Adrenal gland (tissue), 12 donors: ENCODE measurements around the gene CGNL1. TPM values are rescaled to one million over a fixed set of nuclear protein-coding genes. Genes with fewer than 3 reads are reported as not detected.

Source experiments
- DNase-seq, 7 donors: peaks; one replicate each; pipeline ENCODE4 v3.0.0-alpha.2; 2019 to 2020
- H3K27ac ChIP-seq, 5 donors: fragments of 200-600 bp; sonication (generic) in 4 of 5; 1 replicate in 3 of 5; 2 replicates in 2 of 5; pipeline versions ENCODE4 v1.5.1 to v1.8.0; 2016 to 2020; ENCODE audit warnings: mild to moderate bottlenecking in 1 of 5
- H3K27me3 ChIP-seq: fragments of 200-600 bp; 2 replicates; pipeline ENCODE4 v1.8.0; 2021
- H3K36me3 ChIP-seq, 2 donors: fragments of 200-600 bp; replicated peaks in 1 of 2; 1 replicate in 1 of 2; 2 replicates in 1 of 2; pipeline versions ENCODE4 v1.5.1 to v1.8.0; 2018 to 2022
- H3K4me1 ChIP-seq, 2 donors: fragments of 200-600 bp; replicated peaks in 1 of 2; 1 replicate in 1 of 2; 2 replicates in 1 of 2; pipeline versions ENCODE4 v1.5.1 to v1.8.0; 2018 to 2021
- H3K4me3 ChIP-seq, 4 donors: fragments of 200-600 bp; sonication (generic) in 3 of 4; one replicate each; pipeline ENCODE4 v1.5.1; 2016 to 2018
- H3K9me3 ChIP-seq, 3 donors: fragments of 200-600 bp; sonication (generic) in 1 of 3; replicated peaks in 1 of 3; 1 replicate in 2 of 3; 2 replicates in 1 of 3; pipeline versions ENCODE4 v1.5.1 to v1.8.0; 2016 to 2021
- CTCF ChIP-seq, 6 experiments: fragments of 450-650 bp in 4 of 6; fragments of 200-600 bp in 2 of 6; sonication (generic) in 1 of 6; IDR thresholded peaks; 1 replicate in 5 of 6; 2 replicates in 1 of 6; pipeline versions ENCODE4 v1.5.1 to v1.8.0; 2016 to 2021; ENCODE audit warnings: antibody characterized with exemption in 6 of 6, mild to moderate bottlenecking in 2 of 6, moderate library complexity in 1 of 6
- POLR2A ChIP-seq, 2 donors: fragments of 450-650 bp; IDR thresholded peaks; one replicate each; pipeline ENCODE4 v1.6.1; 2017; ENCODE audit warnings: antibody characterized with exemption in 2 of 2, mild to moderate bottlenecking in 2 of 2, moderate library complexity in 1 of 2
- WGBS, 4 donors: extraction: QIAGEN DNeasy Blood & Tissue Kit in 2 of 4; methylation state at CpG; one replicate each; pipeline versions ENCODE4 v1.1.5 to v1.1.7; 2013 to 2017; 5-methylcytosine and 5-hydroxymethylcytosine counted together
- intact Hi-C, 2 donors: fragments of 100-400 bp; cut with DNase I; formaldehyde crosslinking; loops; one replicate each; pipeline versions ENCODE4 v1.14.1 to v1.15.0; 2022 to 2023
- polyA plus RNA-seq, 3 donors: library from polyadenylated mRNA; stranded (reverse); fragments of 200-250 nt in 2 of 3; fragments of 350-450 nt in 1 of 3; fragmentation: Illumina TruSeq in 1 of 3; extraction: RNeasy Lipid Tissue Mini Kit (QIAGEN cat#74804) in 1 of 3; gene quantifications; one replicate each; pipeline ENCODE4 v1.2.3, GENCODE V29; 2013 to 2014
- total RNA-seq, 9 donors: library from RNA; depleted of rRNA in 4 of 9; stranded (reverse); fragments of >200 nt in 4 of 9; fragments of 120-200 nt in 1 of 9; fragmentation: NEBNext Ultra II Directional in 1 of 9; extraction: Animal tissue kit (Norgen Biotek cat#: 25700) in 1 of 9; gene quantifications; one replicate each; pipeline versions ENCODE4 v1.1.0 to v1.2.4, GENCODE V29; 2013 to 2023
- donor health status: healthy with polysubstance abuse.
- donor health status: Bipolar disorder and iron deficiency.
- donor health status: DM: yes; HTN: yes; CAD: no.
- donor health status: DM: no; HTN: no; CAD: no.
- donor health status: DM: no; HTN: no; CAD: no.
- donor health status: DM: yes; HTN: yes; CAD: no.

Gene CGNL1
- total and polyA plus RNA-seq, 12 donors: 5.2 to 49.5 (median 22.0) TPM

GRCh38 chr15:57556040-57556439 lies 179.7 kb downstream of the CGNL1 start:
- Histone ChIP-seq H3K27me3 (no peaks in the 10 kb centered on the region), H3K4me1 (peaks cover 0 to 24% of the 10 kb centered on the region in 2 donors), H3K27ac (no peak overlapping the region), H3K36me3 (no peaks in the 10 kb centered on the region), H3K4me3 (no peak overlapping the region), H3K9me3 (no peaks in the 10 kb centered on the region)
- peak in 1 of 7 donors; percentile 8 for DNase-seq
- 86 to 99% (median 94%) methylated on average over 9 of the region's 9 CpGs for WGBS, 4 donors
- intact Hi-C loops: loop anchor here in 1 of 2 donors (10.0 kb wide), 1 partner anchor 509 kb away; the partner anchor contains the start of gene ALDH1A2
- no peak for TF ChIP-seq POLR2A (IDR thresholded peaks at IDR 0.05)
- TF ChIP-seq CTCF (IDR thresholded peaks at IDR 0.05): no peak

GRCh38 chr15:57557267-57557666 lies 181.0 kb downstream of the CGNL1 start:
- intact Hi-C loops: loop anchor here in 1 of 2 donors (10.0 kb wide), 1 partner anchor 508 kb away; the partner anchor contains the start of gene ALDH1A2
- 86 to 96% (median 94%) methylated on average over 3 of the region's 3 CpGs for WGBS, 4 donors
- H3K9me3 ChIP-seq: no peaks in the 10 kb centered on the region

GRCh38 chr15:57557810-57558209 lies 181.5 kb downstream of the CGNL1 start:
- no peak overlapping the region for H3K4me3 ChIP-seq
- H3K27me3 ChIP-seq: no peaks in the 10 kb centered on the region
- 89 to 93% (median 91%) methylated on average over 6 of the region's 6 CpGs for WGBS, 4 donors
- H3K9me3 ChIP-seq: no peaks in the 10 kb centered on the region
- no peaks in the 10 kb centered on the region for H3K36me3 ChIP-seq
- no peak for DNase-seq
- peaks cover 3 to 37% of the 10 kb centered on the region in 2 donors for H3K4me1 ChIP-seq
- no peak overlapping the region for H3K27ac ChIP-seq
- TF ChIP-seq CTCF (IDR thresholded peaks at IDR 0.05) (no peak), POLR2A (IDR thresholded peaks at IDR 0.05) (no peak)
- intact Hi-C loops: loop anchor here in 1 of 2 donors (10.0 kb wide), 1 partner anchor 507 kb away; the partner anchor contains the start of gene ALDH1A2

More at GRCh38 chr15:57557267-57557666, 181.0 kb downstream of the CGNL1 start:
- DNase-seq: no peak
- no peaks in the 10 kb centered on the region for H3K36me3 ChIP-seq
- H3K4me3 ChIP-seq: no peak overlapping the region
- H3K4me1 ChIP-seq: peaks cover 3 to 33% of the 10 kb centered on the region in 2 donors
- no peak overlapping the region for H3K27ac ChIP-seq
- TF ChIP-seq CTCF (IDR thresholded peaks at IDR 0.05) (no peak), POLR2A (IDR thresholded peaks at IDR 0.05) (no peak)
- H3K27me3 ChIP-seq: no peaks in the 10 kb centered on the region

GRCh38 chr15:57559875-57560274 lies 183.6 kb downstream of the CGNL1 start:
- H3K36me3 ChIP-seq: no peaks in the 10 kb centered on the region
- no peaks in the 10 kb centered on the region for H3K27me3 ChIP-seq
- H3K9me3 ChIP-seq: no peaks in the 10 kb centered on the region
- TF ChIP-seq CTCF (IDR thresholded peaks at IDR 0.05) (peak; percentile 76 to 86 (median 81)), POLR2A (IDR thresholded peaks at IDR 0.05) (no peak)
- H3K27ac ChIP-seq: no peak overlapping the region
- intact Hi-C loops: loop anchor here (5.0 to 10.0 kb wide), 2 partner anchors 52 to 505 kb away; partner anchors contain the start of gene ALDH1A2 (in 1 of the 2)
- no peak overlapping the region for H3K4me3 ChIP-seq
- DNase-seq: peak; percentile 54 to 87 (median 70)
- H3K4me1 ChIP-seq: peaks cover 3 to 29% of the 10 kb centered on the region in 2 donors
- WGBS, 4 donors: 18 to 33% (median 23%) methylated on average over 5 of the region's 5 CpGs
